Mucosa of gallbladder (tissue), 1 donor: ENCODE results near the gene FOXL2NB. TPM values are rescaled to one million over a fixed set of nuclear protein-coding genes. Genes with fewer than 3 reads are reported as not detected.

Source experiments
- DNase-seq: peaks from one replicate; pipeline ENCODE4 v3.0.0-alpha.2; 2020; ENCODE audit warnings: low spot score
- total RNA-seq: library from RNA; stranded (reverse); gene quantifications from one replicate; pipeline ENCODE4 v1.2.1, GENCODE V29; 2021
- donor health status: DM: no; HTN: no; CAD: no.

The FOXL2NB gene
- total RNA-seq, 1 donor from 2014 or later = 0.09 TPM

- DNase-seq = no peak
Observed at GRCh38 chr3:138945709-138946662, 1.0 kb upstream of the FOXL2NB start.

DNA sequence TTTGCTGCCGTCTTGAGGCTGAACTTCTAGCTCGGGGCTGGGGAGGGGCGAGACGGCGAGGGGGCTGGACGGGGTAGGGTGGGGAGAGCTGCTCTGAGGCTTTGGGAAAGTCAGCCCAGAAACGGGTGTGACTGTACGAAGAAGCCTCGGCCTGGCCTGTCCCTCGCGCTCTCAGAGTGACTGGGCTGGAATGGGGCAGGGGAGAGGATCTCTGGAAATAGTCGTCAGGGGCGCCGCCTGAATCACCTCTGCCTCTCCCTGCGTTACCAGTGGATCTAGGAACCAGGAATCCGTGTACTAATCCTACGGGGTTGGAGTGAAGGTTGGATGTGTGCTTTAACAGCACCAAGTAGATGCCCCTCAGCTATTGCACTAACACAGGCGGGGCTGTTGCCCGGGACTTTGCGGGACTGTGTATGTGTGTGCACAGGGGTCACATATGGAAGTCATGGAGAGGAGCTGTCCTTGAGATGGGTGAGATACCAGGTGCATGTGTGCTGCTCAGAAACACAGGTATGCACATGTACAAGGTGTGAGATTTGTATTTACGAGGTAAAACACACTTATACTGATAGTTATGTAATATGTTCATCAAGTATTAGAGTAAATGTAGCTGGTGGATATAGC, 591 bp downstream of the FOXL2NB start:
- DNase-seq = no peak

GRCh38 chr3:138948371-138949001, 1.5 kb downstream of the FOXL2NB start:
- DNase-seq = no peak

DNA sequence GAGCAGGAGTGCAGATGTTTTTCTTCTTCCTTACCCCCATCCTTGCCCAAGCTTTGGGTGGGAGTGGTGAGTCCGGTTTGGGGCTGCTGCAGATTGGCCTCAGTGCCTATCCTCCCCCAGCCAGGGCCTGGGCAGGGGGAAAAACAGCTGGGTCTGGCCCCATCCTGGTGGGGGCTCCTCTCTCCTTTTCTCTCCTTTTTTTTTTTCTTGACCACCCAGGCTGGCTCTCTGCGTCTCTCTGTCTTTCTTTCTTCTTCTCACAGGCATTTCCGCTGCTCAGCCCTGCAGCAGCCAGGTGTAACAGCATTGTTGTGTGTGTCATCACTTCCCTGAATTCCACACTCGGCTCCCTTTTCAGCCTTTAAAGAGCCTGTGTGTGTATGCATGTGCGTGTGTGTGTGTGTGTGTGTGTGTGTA, 2.0 kb downstream of the FOXL2NB start:
- no peak for DNase-seq

DNA sequence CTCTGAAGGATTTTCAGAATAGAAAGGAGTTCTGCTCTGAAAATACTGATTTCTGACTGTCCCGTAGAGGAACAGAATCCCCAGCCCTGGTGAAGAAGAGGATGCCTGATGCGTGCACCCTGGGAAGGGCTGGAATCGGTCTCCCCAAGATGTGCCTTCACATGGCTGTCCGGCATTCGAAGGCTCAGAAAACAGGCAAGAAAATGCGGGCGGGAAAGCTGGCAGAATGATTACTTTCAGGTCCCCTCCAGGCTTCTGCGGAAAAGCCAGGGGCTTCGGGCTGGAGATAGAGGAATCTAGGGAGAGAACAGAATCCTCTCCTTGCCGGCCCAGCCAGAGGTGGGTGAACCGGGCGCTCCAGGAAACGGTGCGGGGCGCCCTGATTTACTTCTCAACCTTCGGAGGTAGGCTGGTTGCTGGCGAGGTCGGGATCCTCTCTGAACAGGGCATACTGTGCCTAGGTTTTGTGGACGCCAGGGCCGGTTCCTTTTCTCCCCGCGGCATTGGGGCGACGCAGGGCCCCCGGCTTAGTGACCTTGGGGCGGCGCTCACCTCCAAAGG, 2.5 kb downstream of the FOXL2NB start:
- no peak for DNase-seq

DNA sequence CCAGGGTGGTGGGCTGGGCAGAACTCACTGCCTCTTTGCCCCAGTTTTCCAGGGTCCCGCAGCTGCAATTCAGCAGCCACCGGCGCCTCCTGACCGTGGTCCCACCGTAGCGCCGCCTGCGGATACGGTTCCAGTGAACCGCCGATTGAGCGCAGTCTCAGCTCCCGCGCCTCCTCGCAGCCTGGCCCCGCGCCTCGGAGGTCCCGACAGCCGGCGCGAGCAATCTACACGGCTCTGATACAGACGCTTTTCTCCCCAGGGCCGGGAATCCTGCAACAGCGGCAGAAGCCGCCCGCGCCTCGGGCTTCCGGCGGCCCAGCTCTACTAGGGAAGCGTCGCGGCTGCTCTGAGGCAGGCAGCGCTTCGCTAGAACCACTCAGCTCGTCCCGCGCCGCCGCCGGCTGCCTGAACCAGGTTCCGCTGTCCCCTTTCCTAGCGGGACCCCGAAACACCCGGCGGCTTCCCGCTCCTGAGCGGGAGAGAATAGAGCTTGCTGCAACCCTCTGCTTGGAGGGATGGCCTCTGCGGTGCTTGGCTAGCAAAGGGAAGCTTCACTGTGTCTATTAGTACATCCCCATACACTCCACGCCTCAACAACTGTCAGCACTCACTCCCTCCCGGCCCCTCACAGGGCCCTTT, 3.1 kb downstream of the FOXL2NB start:
- DNase-seq = no peak

DNA sequence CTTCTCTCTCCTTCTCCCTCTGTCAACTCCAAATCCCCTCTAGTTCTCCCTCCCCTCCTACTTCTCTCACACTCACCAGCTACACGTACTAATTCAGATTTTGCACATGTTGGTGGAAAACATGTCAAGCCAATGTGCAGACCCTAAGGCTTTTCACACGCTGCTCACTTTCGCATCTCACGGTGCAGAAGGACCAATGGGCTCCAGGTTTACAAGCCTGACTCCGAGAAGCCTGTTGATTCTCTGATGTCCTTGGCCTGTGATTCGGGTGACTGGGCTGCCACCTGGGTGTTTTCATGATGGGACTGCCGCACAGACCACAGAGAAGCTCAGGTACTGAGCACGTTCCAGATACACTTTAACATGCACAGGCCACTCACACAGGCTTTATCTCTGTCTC, 3.7 kb downstream of the FOXL2NB start:
- DNase-seq = no peak

- DNase-seq = no peak
Observed at GRCh38 chr3:138960417-138960852, 13.4 kb downstream of the FOXL2NB start.

GRCh38 chr3:138962854-138963560, 16.0 kb downstream of the FOXL2NB start:
- no peak for DNase-seq

- DNase-seq = no peak
Observed at GRCh38 chr3:138964264-138964663, 17.2 kb downstream of the FOXL2NB start.

DNA sequence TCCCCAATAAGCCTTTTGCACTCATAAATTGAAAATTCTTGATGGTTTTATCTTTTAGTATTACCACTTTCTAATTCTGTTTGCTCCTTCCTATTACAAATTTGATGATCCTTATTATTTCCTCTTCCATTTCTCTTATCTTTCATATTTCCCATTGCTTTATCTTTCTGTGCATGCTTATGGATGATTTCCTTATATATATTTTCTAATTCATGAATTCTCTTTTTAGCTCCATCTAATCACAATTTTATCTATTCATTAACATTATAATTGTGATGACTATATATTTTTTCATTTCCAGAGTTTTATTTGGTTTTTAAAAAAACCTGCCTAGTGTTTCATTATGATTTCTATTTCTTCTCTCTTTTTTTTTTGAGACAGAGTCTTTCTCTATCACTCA, 17.9 kb downstream of the FOXL2NB start:
- DNase-seq = no peak

GRCh38 chr3:138971766-138972320, 24.8 kb downstream of the FOXL2NB start:
- DNase-seq = no peak

DNA sequence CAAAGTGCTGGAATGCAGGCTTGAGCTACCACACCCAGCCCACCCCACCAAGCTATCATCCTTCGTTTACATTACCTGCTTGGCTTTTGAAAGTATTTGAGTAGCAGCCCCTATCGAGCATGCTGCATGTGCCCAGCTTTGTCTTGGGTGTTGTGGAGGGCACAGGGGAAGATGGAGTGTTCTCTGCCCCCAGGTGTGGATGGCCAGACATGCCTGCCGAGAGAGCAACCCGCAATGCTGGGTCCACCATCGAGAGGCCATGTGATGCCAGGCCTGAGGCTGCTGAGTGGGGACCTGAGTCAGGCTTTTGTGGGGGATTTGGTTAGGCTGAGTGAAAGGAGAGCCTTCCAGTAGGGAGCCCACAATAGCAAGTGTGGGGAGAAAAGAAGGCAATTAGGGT, 25.9 kb downstream of the FOXL2NB start:
- no peak for DNase-seq

DNA sequence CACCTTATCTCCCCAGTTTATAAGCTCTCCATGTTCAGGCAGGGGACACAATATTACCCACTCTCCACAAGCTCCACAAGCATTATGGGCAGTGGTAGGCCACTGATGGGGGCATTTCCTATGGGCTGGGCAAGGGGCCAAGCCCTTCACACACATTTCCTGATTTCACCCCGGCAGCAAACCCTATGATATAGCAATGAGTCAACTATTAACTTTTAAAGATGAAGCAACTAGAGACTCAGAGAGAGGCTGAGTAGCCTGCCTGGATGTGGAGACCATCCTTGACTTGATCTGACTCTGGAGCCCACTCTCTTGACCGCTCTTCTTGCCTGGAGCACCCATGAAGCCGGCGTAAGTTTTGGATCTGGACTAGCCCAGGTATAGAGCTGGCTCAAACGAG, 27.4 kb downstream of the FOXL2NB start:
- DNase-seq = no peak

DNA sequence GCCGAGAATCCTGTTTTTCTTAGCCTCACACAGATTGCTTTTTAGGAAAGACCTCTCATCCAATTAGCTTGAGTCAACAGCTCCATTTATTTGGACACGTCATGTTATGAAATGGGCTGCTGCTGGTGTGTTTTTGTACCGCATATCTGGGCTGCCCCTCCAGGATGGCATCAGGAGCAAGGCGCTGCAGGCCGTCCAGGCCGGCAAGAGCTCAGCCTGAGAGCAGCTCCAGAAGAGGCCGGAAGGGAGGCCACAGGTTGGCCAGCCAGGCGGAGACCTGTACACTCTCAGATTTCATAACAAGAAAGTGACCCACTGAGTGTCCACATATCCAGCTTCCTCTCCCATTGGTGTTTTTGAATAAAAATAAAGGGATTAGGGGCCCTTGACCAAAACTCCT, 28.3 kb downstream of the FOXL2NB start:
- no peak for DNase-seq

GRCh38 chr3:138976047-138976446, 29.0 kb downstream of the FOXL2NB start:
- no peak for DNase-seq

GRCh38 chr3:138984816-138985215, 37.8 kb downstream of the FOXL2NB start:
- DNase-seq = no peak

DNA sequence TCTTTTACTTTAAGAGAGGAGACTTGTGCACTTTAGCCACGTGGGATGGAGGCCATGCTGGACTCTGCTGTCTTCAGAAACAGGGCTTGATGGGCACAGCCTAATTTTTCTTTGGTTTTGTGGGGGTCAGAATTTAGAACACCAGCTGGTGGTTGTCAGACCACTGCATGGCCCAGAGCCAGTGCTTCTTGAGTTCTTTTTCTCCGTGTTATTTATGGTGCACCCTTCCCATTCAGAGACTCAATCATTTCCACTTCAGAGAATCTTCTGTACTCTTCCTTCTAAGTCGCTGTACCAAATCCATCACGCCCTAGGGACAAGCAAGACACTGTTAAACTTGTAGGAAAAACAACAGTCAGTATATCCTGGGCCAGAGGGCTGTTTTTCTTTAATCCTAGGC, 38.9 kb downstream of the FOXL2NB start:
- DNase-seq = no peak

DNA sequence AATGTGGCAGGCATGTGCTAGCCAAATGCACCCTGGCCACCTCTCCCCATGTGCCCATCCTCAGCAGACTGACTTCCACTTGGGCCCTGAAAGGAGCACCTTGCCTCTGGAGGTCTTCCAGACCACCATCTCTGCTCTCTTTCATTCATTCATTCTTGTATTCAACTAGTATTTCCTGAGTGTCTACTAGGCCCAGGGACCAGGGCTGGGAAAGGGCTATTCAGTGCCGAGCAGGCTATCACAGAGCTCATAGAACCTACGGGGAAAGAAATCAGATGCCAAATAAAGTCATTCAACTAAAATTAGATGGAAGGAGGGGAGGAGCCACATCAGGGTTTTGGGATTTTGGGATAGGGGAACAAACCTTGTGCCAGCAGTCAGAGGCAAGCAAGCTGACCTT, 40.2 kb downstream of the FOXL2NB start:
- DNase-seq = no peak

DNA sequence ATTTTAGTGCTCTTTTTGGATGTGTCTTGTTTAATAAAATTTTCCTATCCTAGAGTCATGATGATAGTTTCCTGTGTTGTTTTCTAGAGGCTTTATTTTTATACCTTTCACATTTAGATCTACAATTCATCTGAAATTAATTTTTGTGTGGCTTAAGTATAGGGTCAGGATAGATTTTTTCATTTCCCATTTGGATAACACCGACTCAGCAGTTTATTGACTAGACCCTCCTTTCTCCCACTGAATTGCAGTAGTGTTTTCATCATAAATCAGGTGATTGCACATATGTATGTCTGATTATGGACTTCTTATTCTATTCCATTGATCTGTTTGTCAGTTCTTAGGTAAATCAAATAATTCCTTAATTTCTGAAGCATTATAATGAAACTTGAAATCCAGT, 48.7 kb downstream of the FOXL2NB start:
- no peak for DNase-seq
